IMR-90 (cell line): Measurements from ENCODE around the gene EPC2. TPM values are rescaled to one million over a fixed set of nuclear protein-coding genes. Genes with fewer than 3 reads are reported as not detected.

ENCODE experiments used
- ATAC-seq: fragments of 200-7000 bp; cut with Tn5 transposase; 2 replicates; pipeline ENCODE4 v1.9.1; 2020; ENCODE audit warnings: low read depth, mild to moderate bottlenecking, moderate library complexity
- BruUV-seq: library from RNA; stranded (reverse); fragments of 400-500 nt; replicated peaks from 2 replicates; lab custom pipeline; 2021; lab: Mats Ljungman, UMichigan
- CTCF ChIA-PET: fragments of 300-600 bp; formaldehyde crosslinking; extraction: SDS; loops from one replicate; lab custom pipeline; 2021; ENCODE audit warnings: antibody characterized with exemption; lab: Yijun Ruan, JAX
- POLR2A ChIA-PET: fragments of 300-600 bp; sonication (Branson Sonifier 250); formaldehyde crosslinking; loops from one replicate; lab custom pipeline; 2022; ENCODE audit warnings: antibody characterized with exemption; ENCODE audit not compliant: unreplicated experiment; lab: Charles Lee
- DNase-seq: peaks from one replicate; pipeline ENCODE4 v3.0.0; 2013
- H2AFZ ChIP-seq: replicated peaks from 2 replicates; pipeline ENCODE3; 2013; ENCODE audit warnings: low read length, mild to moderate bottlenecking; ENCODE audit not compliant: poor library complexity
- H2AK5ac ChIP-seq: 2 replicates; pipeline ENCODE4 v1.6.1; 2013; ENCODE audit warnings: low read depth, low read length, inconsistent platforms
- H2AK9ac ChIP-seq: replicated peaks from 2 replicates; pipeline ENCODE3; 2013; ENCODE audit warnings: mild to moderate bottlenecking, low read depth, low read length, moderate library complexity; ENCODE audit not compliant: poor library complexity
- H2BK120ac ChIP-seq: 2 replicates; pipeline ENCODE4 v1.6.1; 2013; ENCODE audit warnings: low read depth, low read length, inconsistent platforms
- H2BK15ac ChIP-seq: 3 replicates; pipeline ENCODE4 v1.6.1; 2013; ENCODE audit warnings: low read depth, low read length, inconsistent platforms
- H2BK20ac ChIP-seq: 2 replicates; pipeline ENCODE4 v1.6.1; 2013; ENCODE audit warnings: low read depth, mild to moderate bottlenecking, inconsistent platforms, low read length, moderate library complexity
- H2BK5ac ChIP-seq: 2 replicates; pipeline ENCODE4 v1.6.1; 2013; ENCODE audit warnings: mild to moderate bottlenecking, low read depth, low read length, inconsistent platforms; ENCODE audit not compliant: poor library complexity, severe bottlenecking
- H3K14ac ChIP-seq: replicated peaks from 2 replicates; pipeline ENCODE4 v1.6.1; 2013; ENCODE audit warnings: low read depth, low read length, inconsistent platforms
- H3K18ac ChIP-seq: 2 replicates; pipeline ENCODE4 v1.6.1; 2013; ENCODE audit warnings: low read depth, low read length, control low read depth
- H3K23ac ChIP-seq: 2 replicates; pipeline ENCODE4 v1.6.1; 2013; ENCODE audit warnings: low read depth, low read length, inconsistent platforms
- H3K27ac ChIP-seq: 2 replicates; pipeline ENCODE4 v1.5.1; 2013; ENCODE audit warnings: mild to moderate bottlenecking, control low read depth, low read length; ENCODE audit not compliant: insufficient read depth
- H3K27me3 ChIP-seq: 2 replicates; pipeline ENCODE4 v1.6.1; 2013; ENCODE audit warnings: low read length; ENCODE audit not compliant: control insufficient read depth, insufficient read depth
- H3K36me3 ChIP-seq: 2 replicates; pipeline ENCODE4 v1.6.1; 2013; ENCODE audit warnings: low read length, mixed read lengths; ENCODE audit not compliant: control insufficient read depth, insufficient read depth
- H3K4ac ChIP-seq: 2 replicates; pipeline ENCODE4 v1.6.1; 2013; ENCODE audit warnings: low read depth, low read length, inconsistent platforms
- H3K4me1 ChIP-seq: 2 replicates; pipeline ENCODE4 v1.6.1; 2013; ENCODE audit warnings: low read length, mixed read lengths; ENCODE audit not compliant: control insufficient read depth, insufficient read depth
- H3K4me2 ChIP-seq: 2 replicates; pipeline ENCODE4 v1.6.1; 2013; ENCODE audit warnings: low read depth, mild to moderate bottlenecking, control low read depth, low read length, moderate library complexity
- H3K4me3 ChIP-seq: 2 replicates; pipeline ENCODE4 v1.5.1; 2013; ENCODE audit warnings: low read depth, mild to moderate bottlenecking, control low read depth, low read length, moderate library complexity; ENCODE audit not compliant: insufficient read depth
- H3K56ac ChIP-seq: 2 replicates; pipeline ENCODE4 v1.6.1; 2013; ENCODE audit warnings: low read length, inconsistent platforms; ENCODE audit not compliant: insufficient read depth; ENCODE audit errors: extremely low read depth
- H3K79me1 ChIP-seq, 2 experiments: 2 replicates each; pipeline ENCODE4 v1.6.1; 2013; ENCODE audit warnings: low read length in 2 of 2, inconsistent platforms in 1 of 2, low read depth in 1 of 2
- H3K9ac ChIP-seq: 2 replicates; pipeline ENCODE4 v1.6.1; 2013; ENCODE audit warnings: low read depth, low read length, control low read depth
- H3K9me1 ChIP-seq: 2 replicates; pipeline ENCODE4 v1.6.1; 2013; ENCODE audit warnings: low read length, inconsistent platforms; ENCODE audit not compliant: insufficient read depth
- H3K9me3 ChIP-seq: 2 replicates; pipeline ENCODE4 v1.6.1; 2013; ENCODE audit warnings: low read length; ENCODE audit not compliant: control insufficient read depth, insufficient read depth
- H4K20me1 ChIP-seq: 2 replicates; pipeline ENCODE4 v1.6.1; 2013; ENCODE audit warnings: low read length, inconsistent platforms; ENCODE audit not compliant: insufficient read depth
- H4K5ac ChIP-seq: 2 replicates; pipeline ENCODE4 v1.6.1; 2013; ENCODE audit warnings: mild to moderate bottlenecking, low read depth, low read length, control low read depth
- H4K8ac ChIP-seq, 2 experiments: 2 replicates each; pipeline ENCODE4 v1.6.1; 2013; ENCODE audit warnings: low read depth in 2 of 2, low read length in 2 of 2, control low read depth in 1 of 2, inconsistent platforms in 1 of 2
- H4K91ac ChIP-seq: 2 replicates; pipeline ENCODE4 v1.6.1; 2013; ENCODE audit warnings: low read depth, low read length, inconsistent platforms; ENCODE audit not compliant: insufficient read depth
- FOS ChIP-seq: fragments of 150-350 bp; IDR thresholded peaks from 2 replicates; pipeline ENCODE4 v1.6.1; 2016; ENCODE audit warnings: low read depth, low read length
- SMC3 ChIP-seq: fragments of 150-350 bp; IDR thresholded peaks from 2 replicates; pipeline ENCODE4 v1.6.1; 2016; ENCODE audit warnings: low read depth, mild to moderate bottlenecking, antibody characterized with exemption, low read length, moderate library complexity
- WGBS, 2 experiments: methylation state at CpG; one replicate each; pipeline versions ENCODE4 v1.1.5 to v1.1.7; 2013; ENCODE audit warnings: missing lambda C conversion rate in 2 of 2; ENCODE audit not compliant: insufficient read length in 1 of 2; ENCODE audit errors: extremely low coverage in 2 of 2; 5-methylcytosine and 5-hydroxymethylcytosine counted together
- dilution Hi-C: fragments of 300-500 bp; cut with HindIII; formaldehyde crosslinking; loops from one replicate; pipeline ENCODE4 v1.14.3; 2018; ENCODE audit warnings: low sequenced_read_pairs; ENCODE audit not compliant: unreplicated experiment
- in situ Hi-C: fragments of 300-500 bp; cut with MboI; formaldehyde crosslinking; loops from 3 replicates; pipeline ENCODE4 v1.14.3; 2019; ENCODE audit warnings: low sequenced_read_pairs, inconsistent platforms, mixed read lengths
- intact Hi-C: fragments of 100-400 bp; cut with micrococcal nuclease; formaldehyde crosslinking; loops from 2 replicates; pipeline ENCODE4 v1.10.0; 2022
- polyA plus RNA-seq, 3 experiments: library from polyadenylated mRNA; depleted of rRNA; stranded (reverse); fragments of >200 nt; gene quantifications; 2 replicates each; pipeline ENCODE4 v1.2.3, GENCODE V29; 2012; ENCODE audit warnings: low replicate concordance in 1 of 3
- total RNA-seq: library from RNA; depleted of rRNA; stranded (reverse); fragments of >200 nt; gene quantifications from 2 replicates; pipeline ENCODE4 v1.2.3, GENCODE V29; 2012

Gene EPC2
- total and polyA plus RNA-seq, 2 of the 4 experiments (the other 2 are of a cell fraction) = 10.6 to 22.6 TPM

DNA sequence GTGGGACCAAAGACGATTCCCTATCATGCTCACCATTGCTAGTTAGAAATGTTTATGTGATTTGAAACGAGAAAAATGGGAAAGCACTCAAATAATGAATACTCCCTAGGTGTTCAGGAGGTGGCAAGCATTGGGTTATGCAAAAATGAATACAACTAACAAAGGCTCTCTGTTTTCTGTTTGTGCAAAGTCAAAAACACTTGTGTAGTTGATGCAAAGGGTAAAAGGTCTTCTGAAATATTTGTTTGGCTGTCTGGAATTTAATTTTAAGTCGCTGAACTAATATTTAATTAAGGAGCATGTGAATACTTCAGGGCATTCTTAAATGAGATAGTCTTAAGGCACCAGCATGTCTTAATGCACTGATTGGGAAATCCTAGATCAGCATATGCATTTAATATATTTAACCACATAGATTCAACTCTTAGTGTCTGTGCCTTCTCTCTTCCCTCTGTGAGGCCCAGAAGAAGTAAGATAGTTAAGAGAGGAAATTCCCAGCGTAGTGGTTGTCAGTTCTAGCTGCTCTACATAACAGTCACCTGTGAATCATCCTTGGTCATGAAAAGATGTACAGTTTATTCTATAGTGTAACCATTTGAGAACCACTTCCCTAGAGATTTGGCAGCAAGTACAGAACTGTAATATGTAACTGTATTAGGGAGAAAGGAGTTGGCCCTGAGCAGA, 111.9 kb downstream of the EPC2 start:
- WGBS, 2 experiments = no CpG with 5 or more reads among the region's 4 CpGs
- H2AFZ ChIP-seq = no peak overlapping the region
- H2BK5ac ChIP-seq = peak overlapping the region; percentile 65
- no peak overlapping the region for H2AK5ac ChIP-seq
- TF ChIP-seq FOS = 0 out of 2 replicates have a peak, but pooled peaks have one; percentile 3
- TF ChIP-seq SMC3 = no peak
- H3K9ac ChIP-seq = no peak overlapping the region
- no peak overlapping the region for H4K5ac ChIP-seq
- peak; percentile 90 for ATAC-seq
- no peaks in the 10 kb centered on the region for H3K36me3 ChIP-seq
- H3K27ac ChIP-seq = no peak overlapping the region
- H2BK15ac ChIP-seq = no peak overlapping the region
- H3K14ac ChIP-seq = no peak overlapping the region
- H3K4me3 ChIP-seq = no peak overlapping the region
- no peaks in the 10 kb centered on the region for H3K27me3 ChIP-seq
- peak; percentile 92 for DNase-seq
- dilution Hi-C loops (no loop called here), intact Hi-C loops (loop anchor here (5.0 kb wide), 1 partner anchor 34 kb away; no protein-coding TSS in a partner anchor), in situ Hi-C loops (no loop called here)
- H3K4ac ChIP-seq = no peak overlapping the region
- BruUV-seq = no TSS peak
- CTCF ChIA-PET = no interaction called here
- H3K9me3 ChIP-seq = no peaks in the 10 kb centered on the region
- H3K4me1 ChIP-seq = peaks cover 3% of the 10 kb centered on the region
- POLR2A ChIA-PET = no interaction called here
- no peak overlapping the region for H2AK9ac ChIP-seq
- H3K23ac ChIP-seq = no peak overlapping the region; the same call in 1 of the 2 replicates
- H2BK20ac ChIP-seq = no peak overlapping the region
- H4K8ac ChIP-seq = no peak overlapping the region
- H4K20me1 ChIP-seq = peaks cover 3% of the 10 kb centered on the region; the same call in 1 of the 2 replicates
- no peak overlapping the region; the same call in 1 of the 2 replicates for H3K4me2 ChIP-seq
- no peak overlapping the region for H2BK120ac ChIP-seq
- no peak overlapping the region for H3K56ac ChIP-seq
- H3K79me1 ChIP-seq = peaks cover 6 to 12% of the 10 kb centered on the region in 2 experiments; a peak in 3 of 4 replicates
- H3K18ac ChIP-seq = no peak overlapping the region; the same call in 1 of the 2 replicates
- H3K9me1 ChIP-seq = no peaks in the 10 kb centered on the region
- no peak overlapping the region for H4K91ac ChIP-seq
